HG03520 (cell line): Measurements from ENCODE around the gene SMAD6.
"Not testable (repeated sequence)": the region's sequence is repeated elsewhere in the genome, so short reads cannot be mapped to it uniquely, and the experiment has no call there.

Experiments
- ATAC-seq: cut with Tn5 transposase; IDR thresholded peaks from one replicate; pipeline ENCODE4 v1.9.1; 2021; ENCODE audit warnings: mild to moderate bottlenecking, moderate library complexity; ENCODE audit not compliant: unreplicated experiment

Gene SMAD6

GRCh38 chr15:66675446-66675845 lies 26.6 kb upstream of the SMAD6 start:
- ATAC-seq = no peak

GRCh38 chr15:66677336-66677735 lies 24.7 kb upstream of the SMAD6 start:
- no peak for ATAC-seq

DNA sequence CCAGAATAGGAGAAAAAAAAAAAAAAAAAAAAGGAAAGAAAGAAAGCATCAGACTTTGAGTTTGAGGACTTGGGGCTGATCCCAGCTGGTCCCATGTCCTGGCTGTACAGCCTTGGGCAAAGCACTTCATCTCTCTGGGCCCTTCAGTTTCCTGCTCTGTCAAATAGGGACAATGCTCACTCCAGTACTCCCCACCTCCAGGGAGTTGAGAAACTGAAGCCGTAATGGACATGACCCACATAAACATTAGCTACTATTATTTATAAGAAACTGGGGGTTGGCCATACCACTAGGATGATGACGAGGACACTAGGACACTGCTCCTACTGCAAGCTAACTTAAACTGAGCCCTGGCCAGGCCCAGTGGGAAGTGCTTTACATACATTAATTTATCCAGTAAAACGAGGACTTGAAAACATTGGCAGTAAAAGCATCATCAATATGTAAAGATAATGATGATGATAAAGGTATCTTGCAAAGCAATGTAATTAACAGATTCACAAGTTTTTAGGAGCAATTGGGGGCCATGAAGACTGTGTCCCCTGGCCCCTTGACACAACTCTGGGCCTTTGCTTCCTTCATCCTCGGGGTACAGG lies 22.9 kb upstream of the SMAD6 start:
- no peak for ATAC-seq

GRCh38 chr15:66679657-66680108 lies 22.4 kb upstream of the SMAD6 start:
- no peak for ATAC-seq

- ATAC-seq = no peak
Observed at GRCh38 chr15:66680502-66680901, 21.5 kb upstream of the SMAD6 start.

DNA sequence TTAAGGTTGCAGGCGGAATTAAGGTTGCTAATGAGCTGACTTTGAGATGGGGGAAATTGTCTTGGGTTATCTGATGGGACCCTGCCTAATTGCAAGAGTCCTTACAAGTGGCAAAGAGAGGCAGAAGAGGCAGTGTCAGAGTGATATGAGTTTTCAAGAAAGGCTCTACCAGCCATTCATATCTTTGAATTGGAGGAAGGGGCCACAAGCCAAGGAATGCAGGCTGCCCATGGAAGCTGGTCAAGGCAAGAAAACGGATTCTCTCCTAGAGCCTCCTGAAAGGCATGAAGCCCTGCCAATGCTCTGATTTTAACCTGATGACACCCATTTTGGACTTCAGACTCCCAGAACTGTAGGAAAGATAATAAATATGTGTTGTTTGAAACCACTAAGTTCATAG lies 20.6 kb upstream of the SMAD6 start:
- no peak for ATAC-seq

- no peak for ATAC-seq
Observed at GRCh38 chr15:66682246-66682645, 19.8 kb upstream of the SMAD6 start.

DNA sequence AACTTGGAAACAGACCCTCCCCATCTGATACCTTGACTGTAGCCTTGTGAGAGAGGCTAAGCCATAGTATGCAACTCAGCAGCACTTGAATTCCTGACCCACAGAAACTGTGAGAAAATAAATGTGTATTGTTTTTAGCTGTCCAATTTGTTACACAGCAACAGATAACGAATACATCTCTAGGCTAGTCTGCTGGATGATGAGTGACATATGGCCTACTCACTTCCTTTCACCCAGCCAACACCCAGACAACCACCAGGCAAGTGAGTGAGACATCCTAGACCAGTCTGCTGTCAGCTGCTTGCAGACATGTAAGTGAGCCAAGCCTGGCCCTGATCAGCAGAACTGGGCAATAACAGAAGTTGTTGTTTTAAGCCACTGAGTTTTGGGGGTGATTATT lies 19.2 kb upstream of the SMAD6 start:
- ATAC-seq = no peak

GRCh38 chr15:66684136-66684681 lies 17.8 kb upstream of the SMAD6 start:
- no peak for ATAC-seq

- no peak for ATAC-seq
Observed at GRCh38 chr15:66685638-66686150, 16.3 kb upstream of the SMAD6 start.

DNA sequence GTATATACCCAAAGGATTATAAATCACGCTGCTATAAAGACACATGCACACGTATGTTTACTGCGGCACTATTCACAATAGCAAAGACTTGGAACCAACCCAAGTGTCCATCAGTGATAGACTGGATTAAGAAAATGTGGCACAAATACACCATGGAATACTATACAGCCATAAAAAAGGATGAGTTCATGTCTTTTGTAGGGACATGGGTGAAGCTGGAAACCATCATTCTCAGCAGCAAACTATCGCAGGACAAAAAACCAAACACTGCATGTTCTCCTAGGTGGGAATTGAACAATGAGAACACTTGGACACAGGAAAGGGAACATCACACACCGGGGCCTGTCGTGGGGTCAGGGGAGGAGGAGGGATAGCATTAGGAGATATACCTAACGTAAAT lies 11.1 kb upstream of the SMAD6 start:
- ATAC-seq = not testable (repeated sequence)

GRCh38 chr15:66691727-66692126 lies 10.3 kb upstream of the SMAD6 start:
- ATAC-seq = no peak

DNA sequence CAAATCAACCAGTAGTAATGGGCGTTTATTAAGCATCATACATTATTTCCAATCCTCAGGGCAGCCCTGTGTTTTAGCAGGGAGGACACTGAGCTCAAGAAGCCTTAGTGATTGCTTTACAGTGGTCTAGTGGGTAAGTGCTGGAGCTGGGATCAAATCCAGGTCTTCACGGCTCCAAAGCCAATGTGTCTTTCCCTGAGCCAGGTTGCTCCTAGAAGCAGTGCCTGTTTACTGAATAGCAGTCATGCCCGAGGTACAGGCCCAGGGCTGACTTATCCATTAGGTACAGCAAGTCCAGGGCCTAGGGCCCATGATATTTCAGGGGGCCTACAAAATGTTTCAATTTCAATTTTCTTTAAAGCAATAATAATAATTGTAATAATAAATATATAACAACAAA lies 9.6 kb upstream of the SMAD6 start:
- no peak for ATAC-seq

GRCh38 chr15:66692808-66693596 lies 9.0 kb upstream of the SMAD6 start:
- ATAC-seq = no peak

DNA sequence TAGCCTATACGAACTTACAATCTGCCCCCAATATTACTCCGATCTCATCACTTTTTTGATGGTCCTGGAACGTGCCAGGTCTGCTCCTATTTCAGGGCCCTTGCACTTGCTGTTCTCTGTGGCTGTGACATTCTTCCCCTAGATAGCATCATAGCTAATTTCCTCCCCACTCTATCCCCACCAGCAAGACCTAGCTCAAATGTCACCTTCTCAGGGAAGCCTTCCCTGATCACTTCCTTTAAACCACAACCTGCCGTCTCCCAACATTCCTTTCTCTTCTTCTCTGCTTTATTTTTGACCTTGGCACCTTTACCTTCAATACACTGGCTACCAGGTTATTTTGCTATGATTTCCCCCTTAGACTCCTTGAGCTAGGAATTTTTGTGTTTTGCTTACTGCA lies 5.3 kb upstream of the SMAD6 start:
- no peak for ATAC-seq

GRCh38 chr15:66698318-66698961 lies 3.6 kb upstream of the SMAD6 start:
- no peak for ATAC-seq

- no peak for ATAC-seq
Observed at GRCh38 chr15:66698971-66699370, 3.1 kb upstream of the SMAD6 start.

GRCh38 chr15:66700412-66700801 lies 1.6 kb upstream of the SMAD6 start:
- ATAC-seq = no peak

DNA sequence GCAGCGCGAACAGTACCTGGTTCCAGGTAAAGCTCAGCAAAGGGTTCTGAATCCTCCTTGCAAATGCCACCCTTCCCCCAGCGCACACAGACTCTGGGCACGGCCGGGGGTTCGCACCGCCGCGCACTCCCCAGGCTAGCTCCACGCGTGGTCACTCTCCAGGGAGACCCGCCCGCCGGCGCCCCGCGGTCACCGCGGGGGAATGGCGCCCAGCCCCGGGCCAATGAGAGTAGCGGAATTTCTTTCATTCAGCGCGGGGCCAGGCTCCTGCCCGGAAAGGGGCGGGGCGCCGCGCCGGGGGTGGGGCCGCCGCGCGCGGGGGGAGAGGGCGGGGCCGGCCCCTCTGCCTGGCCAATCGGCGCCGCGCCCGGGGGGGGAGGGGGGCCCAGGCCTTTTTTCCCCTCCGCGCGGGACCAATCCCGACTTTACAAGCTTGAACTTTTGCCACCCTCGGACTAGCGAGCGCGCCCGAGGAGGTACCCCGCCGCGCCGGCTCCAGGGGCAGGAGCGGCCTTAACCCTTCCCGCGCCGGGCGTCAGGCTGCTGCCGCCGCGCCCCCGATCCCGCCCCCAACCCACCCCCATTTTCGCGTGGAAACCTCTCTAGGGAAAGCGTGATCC lies 1.1 kb upstream of the SMAD6 start:
- peak; percentile 40 for ATAC-seq

- peak; percentile 11 for ATAC-seq
Observed at GRCh38 chr15:66701422-66702034, 508 bp upstream of the SMAD6 start.
